ENCODE results near the gene GAS1.
A peak's percentile ranks its signal among the peaks of the same experiment; 100 is the strongest.

GAS1 gene, protein sequence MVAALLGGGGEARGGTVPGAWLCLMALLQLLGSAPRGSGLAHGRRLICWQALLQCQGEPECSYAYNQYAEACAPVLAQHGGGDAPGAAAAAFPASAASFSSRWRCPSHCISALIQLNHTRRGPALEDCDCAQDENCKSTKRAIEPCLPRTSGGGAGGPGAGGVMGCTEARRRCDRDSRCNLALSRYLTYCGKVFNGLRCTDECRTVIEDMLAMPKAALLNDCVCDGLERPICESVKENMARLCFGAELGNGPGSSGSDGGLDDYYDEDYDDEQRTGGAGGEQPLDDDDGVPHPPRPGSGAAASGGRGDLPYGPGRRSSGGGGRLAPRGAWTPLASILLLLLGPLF

DNA sequence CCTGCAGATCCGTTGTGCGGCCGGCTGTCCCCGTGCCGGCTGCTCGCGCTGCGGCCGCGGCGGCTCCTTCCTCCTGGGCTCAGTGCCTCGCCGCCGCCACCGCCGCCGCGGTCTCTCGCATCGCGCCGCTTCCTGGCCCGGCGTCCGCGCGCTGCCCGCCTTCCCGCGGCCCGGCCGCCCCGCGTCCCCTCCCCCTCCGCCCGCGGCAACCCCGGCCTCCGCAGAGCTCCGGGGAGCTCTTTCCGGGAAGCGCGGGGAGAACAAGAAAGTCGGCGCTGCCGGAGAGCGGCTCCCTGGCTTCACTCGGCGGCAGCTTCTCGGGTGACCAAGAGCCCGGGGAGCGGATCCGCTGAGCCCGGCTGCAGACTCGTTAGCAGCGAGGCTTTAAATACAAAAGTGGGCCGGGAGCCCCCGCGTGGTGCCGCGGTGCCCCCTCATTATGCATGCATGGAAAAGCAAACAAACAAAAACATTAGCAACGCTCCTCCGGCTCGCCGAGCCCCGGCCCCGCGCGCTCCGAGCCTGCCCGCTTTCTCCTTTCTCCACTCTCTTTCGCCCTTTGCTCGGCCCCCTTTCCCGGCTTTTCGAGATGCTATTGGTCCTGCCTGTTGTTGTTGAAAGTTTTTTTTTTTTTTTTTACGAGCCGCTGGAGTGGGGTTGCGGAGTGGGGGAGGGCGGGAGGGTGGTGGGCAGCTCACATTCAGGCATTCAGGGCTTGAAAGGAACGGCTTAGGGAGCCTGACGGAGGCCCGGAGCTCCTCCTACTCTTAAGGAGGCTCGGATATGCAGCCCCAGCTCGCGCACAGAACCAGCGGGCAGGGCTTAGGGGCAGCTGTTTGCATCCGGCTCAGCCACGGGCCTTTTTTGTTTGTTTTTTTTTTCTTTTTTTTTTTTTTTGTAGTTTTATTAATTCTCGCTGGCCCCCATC, at the start of gene GAS1:
GAS1 (minus strand) TSS at position 361 of the 928 bp plus-strand sequence. CDS start 727 bp downstream, outside the sequence.
- H3K4me1 ChIP-seq (ENCODE audit: control insufficient read depth, insufficient read depth, low read length), result peaks cover 26% of the 10 kb centered on the region
- no peaks in the 10 kb centered on the region for H3K9me3 ChIP-seq (ENCODE audit: control insufficient read depth, insufficient read depth, low read length)
- H3K4me3 ChIP-seq (ENCODE audit: low read depth, low read length), result peak within 1 kb of the TSS; percentile 71
- H3K9ac ChIP-seq (ENCODE audit: low read depth, low read length), result no peak within 1 kb of the TSS
- peaks cover 46% of the 10 kb centered on the region for H3K27me3 ChIP-seq (ENCODE audit: control insufficient read depth, insufficient read depth, low read length)
- no peaks in the 10 kb centered on the region for H3K36me3 ChIP-seq (ENCODE audit: control insufficient read depth, insufficient read depth, low read length)

DNA sequence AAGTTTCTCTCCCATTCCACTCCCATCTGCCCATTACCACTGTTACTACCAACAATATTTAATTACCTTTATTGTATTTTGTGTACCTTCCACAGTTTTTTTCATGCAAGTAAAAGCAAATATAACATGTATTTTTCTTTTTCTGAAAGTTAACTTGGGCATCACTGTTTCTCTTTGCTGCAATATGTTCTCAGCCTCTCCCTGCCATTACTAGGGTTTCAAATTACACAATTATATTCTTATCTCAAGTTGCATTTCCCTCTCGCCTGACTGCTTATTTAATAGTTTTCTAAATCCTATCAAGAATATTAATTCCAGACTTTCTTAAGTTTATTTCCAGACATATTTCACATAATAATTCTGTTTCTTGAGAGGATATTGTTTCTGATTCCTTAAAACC, 46.9 kb upstream of the GAS1 start:
- no peaks in the 10 kb centered on the region for H3K4me1 ChIP-seq (ENCODE audit: control insufficient read depth, insufficient read depth, low read length)
- H3K9me3 ChIP-seq (ENCODE audit: control insufficient read depth, insufficient read depth, low read length), result no peaks in the 10 kb centered on the region
- no peak overlapping the region for H3K9ac ChIP-seq (ENCODE audit: low read depth, low read length)
- H3K27me3 ChIP-seq (ENCODE audit: control insufficient read depth, insufficient read depth, low read length), result no peaks in the 10 kb centered on the region
- H3K36me3 ChIP-seq (ENCODE audit: control insufficient read depth, insufficient read depth, low read length), result no peaks in the 10 kb centered on the region
- no peak overlapping the region for H3K4me3 ChIP-seq (ENCODE audit: low read depth, low read length)

DNA sequence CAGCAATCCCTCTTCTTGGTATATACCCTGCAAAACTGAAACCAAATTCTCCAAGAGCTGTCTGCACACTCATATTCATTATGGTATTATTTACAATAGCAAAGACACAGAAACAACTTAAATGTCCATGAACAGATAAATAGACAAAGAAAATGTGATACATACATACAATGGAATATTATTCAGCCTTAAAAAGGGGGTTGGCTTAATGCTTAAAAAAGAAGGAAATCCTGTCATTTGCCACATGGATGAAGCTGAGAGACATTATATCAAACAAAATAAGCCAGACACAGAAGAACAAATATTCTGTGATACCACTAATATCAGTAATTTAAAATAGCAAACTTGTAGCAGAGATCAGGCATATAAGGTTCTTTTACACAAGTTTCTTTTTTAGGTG, 46.5 kb upstream of the GAS1 start:
- Histone ChIP-seq H3K4me1 (ENCODE audit: control insufficient read depth, insufficient read depth, low read length) (no peaks in the 10 kb centered on the region), H3K4me3 (ENCODE audit: low read depth, low read length) (no peak overlapping the region), H3K36me3 (ENCODE audit: control insufficient read depth, insufficient read depth, low read length) (no peaks in the 10 kb centered on the region), H3K9ac (ENCODE audit: low read depth, low read length) (no peak overlapping the region), H3K9me3 (ENCODE audit: control insufficient read depth, insufficient read depth, low read length) (no peaks in the 10 kb centered on the region), H3K27me3 (ENCODE audit: control insufficient read depth, insufficient read depth, low read length) (no peaks in the 10 kb centered on the region)

DNA sequence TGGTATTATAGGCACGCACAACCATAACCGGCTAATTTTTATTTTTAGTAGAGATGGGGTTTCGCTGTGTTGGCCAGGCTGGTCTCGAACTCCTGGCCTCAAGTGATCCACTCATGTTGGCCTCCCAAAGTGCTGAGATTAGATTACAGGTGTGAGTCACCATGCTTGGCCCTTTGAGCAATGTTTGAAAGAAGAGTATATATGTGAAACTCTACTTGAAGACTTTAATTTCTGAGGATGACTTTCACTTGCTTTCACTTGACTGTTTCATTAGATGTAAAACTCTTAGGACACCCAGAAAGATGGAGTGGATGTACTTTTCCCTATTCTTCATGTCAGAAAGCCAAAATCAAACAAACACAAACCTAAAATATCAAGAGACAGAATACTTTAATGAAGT, 43.8 kb upstream of the GAS1 start:
- no peaks in the 10 kb centered on the region for H3K36me3 ChIP-seq (ENCODE audit: control insufficient read depth, insufficient read depth, low read length)
- no peaks in the 10 kb centered on the region for H3K27me3 ChIP-seq (ENCODE audit: control insufficient read depth, insufficient read depth, low read length)
- no peak overlapping the region for H3K4me3 ChIP-seq (ENCODE audit: low read depth, low read length)
- no peaks in the 10 kb centered on the region for H3K4me1 ChIP-seq (ENCODE audit: control insufficient read depth, insufficient read depth, low read length)
- no peaks in the 10 kb centered on the region for H3K9me3 ChIP-seq (ENCODE audit: control insufficient read depth, insufficient read depth, low read length)
- H3K9ac ChIP-seq (ENCODE audit: low read depth, low read length), result no peak overlapping the region

DNA sequence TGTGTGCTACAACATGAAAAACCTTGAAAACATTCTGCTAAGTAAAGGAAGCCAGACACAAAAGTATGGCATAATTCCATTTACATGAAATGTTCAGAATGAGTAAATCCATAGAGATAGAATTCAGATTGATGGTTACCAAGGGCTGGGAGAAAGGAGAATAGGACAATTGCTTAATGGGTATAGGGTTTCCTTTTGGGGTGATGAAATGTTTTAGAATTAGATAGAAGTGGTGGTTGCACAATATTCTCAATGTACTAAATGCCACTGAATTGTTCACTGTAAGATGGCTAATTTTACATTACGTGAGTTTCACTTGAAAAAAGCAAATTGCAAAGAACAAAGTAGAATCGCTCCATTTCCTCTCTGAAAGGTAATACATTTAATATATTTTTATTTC, 43.0 kb upstream of the GAS1 start:
- Histone ChIP-seq H3K9me3 (ENCODE audit: control insufficient read depth, insufficient read depth, low read length) (no peaks in the 10 kb centered on the region), H3K27me3 (ENCODE audit: control insufficient read depth, insufficient read depth, low read length) (no peaks in the 10 kb centered on the region), H3K36me3 (ENCODE audit: control insufficient read depth, insufficient read depth, low read length) (no peaks in the 10 kb centered on the region), H3K4me3 (ENCODE audit: low read depth, low read length) (no peak overlapping the region), H3K9ac (ENCODE audit: low read depth, low read length) (no peak overlapping the region), H3K4me1 (ENCODE audit: control insufficient read depth, insufficient read depth, low read length) (no peaks in the 10 kb centered on the region)

DNA sequence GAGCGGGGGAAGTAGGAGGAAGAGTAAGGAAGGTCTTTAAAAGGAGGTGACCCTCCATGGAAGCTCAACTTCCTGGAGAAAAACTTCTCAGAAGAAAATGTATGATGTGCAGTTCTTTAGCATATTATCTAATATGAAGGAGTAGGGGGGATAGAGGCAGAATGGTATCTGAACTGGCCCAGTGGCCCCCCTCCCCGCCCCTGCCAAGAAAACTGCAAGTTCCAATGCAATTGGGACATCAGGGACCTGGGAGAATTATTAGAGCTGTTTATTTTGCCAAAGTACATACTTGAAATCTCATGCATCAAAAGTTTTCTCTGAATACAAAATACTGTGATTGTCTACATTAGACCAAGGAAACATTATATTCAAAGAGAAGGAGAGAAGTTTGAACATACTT, 40.6 kb upstream of the GAS1 start:
- H3K27me3 ChIP-seq (ENCODE audit: control insufficient read depth, insufficient read depth, low read length), result no peaks in the 10 kb centered on the region
- H3K9ac ChIP-seq (ENCODE audit: low read depth, low read length), result no peak overlapping the region
- no peaks in the 10 kb centered on the region for H3K4me1 ChIP-seq (ENCODE audit: control insufficient read depth, insufficient read depth, low read length)
- H3K4me3 ChIP-seq (ENCODE audit: low read depth, low read length), result no peak overlapping the region
- no peaks in the 10 kb centered on the region for H3K9me3 ChIP-seq (ENCODE audit: control insufficient read depth, insufficient read depth, low read length)
- no peaks in the 10 kb centered on the region for H3K36me3 ChIP-seq (ENCODE audit: control insufficient read depth, insufficient read depth, low read length)

DNA sequence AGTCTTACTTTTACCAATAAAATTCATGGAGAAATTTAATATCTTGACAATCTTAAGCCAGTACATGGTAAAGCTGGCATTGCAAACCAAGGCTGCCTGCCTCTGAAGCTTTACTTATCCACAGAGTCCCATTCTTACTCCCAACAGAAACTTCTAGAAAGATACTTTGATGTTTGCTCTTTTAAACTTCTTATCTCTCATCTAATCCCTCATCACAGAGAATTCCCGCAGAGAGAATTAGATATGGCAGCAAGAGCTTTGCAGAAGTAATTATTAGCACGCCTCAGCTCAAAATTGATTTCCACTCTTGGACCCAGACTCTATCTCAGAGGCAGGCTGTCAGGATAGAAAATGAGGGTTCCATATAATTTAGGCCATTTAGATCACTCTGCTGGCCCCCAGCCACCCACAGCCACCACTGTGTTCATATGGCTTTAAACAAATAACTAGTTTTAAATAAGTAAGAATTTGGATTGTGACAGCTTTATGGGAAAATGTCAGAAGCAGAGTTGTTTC, 37.9 kb upstream of the GAS1 start:
- Histone ChIP-seq H3K9me3 (ENCODE audit: control insufficient read depth, insufficient read depth, low read length) (no peaks in the 10 kb centered on the region), H3K4me1 (ENCODE audit: control insufficient read depth, insufficient read depth, low read length) (no peaks in the 10 kb centered on the region), H3K27me3 (ENCODE audit: control insufficient read depth, insufficient read depth, low read length) (no peaks in the 10 kb centered on the region), H3K4me3 (ENCODE audit: low read depth, low read length) (no peak overlapping the region), H3K36me3 (ENCODE audit: control insufficient read depth, insufficient read depth, low read length) (no peaks in the 10 kb centered on the region), H3K9ac (ENCODE audit: low read depth, low read length) (no peak overlapping the region)

DNA sequence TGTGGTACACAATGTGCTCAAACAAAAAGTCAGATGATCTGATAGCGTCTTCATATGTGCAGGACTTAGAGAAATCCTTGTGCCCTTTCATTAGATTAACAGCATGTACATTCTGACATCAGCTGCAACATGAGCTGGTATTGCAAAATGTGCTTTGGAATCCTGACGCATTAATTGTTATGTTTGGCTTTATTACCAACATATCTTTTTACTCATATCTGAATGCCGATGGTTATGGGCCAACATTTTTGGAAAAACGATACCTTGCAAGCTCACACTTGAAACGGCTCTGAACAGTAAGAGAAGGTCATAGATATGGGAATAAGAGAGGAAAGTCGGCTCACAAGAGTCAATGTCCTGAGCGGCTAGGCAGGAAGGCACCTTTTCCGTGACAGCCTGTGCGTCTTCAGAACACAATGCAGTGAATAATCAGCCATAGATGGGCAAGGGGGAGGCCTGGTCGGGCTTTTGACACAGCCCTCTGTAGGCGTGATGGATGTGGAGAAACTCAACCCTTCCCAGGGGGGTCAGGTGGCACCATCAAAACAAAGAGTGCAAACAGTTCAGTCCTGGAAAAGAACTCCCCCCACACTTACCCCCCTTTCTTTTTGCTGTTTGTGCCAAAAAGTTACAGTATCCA, 36.4 kb upstream of the GAS1 start:
- Histone ChIP-seq H3K9me3 (ENCODE audit: control insufficient read depth, insufficient read depth, low read length) (no peaks in the 10 kb centered on the region), H3K36me3 (ENCODE audit: control insufficient read depth, insufficient read depth, low read length) (no peaks in the 10 kb centered on the region), H3K9ac (ENCODE audit: low read depth, low read length) (no peak overlapping the region), H3K4me1 (ENCODE audit: control insufficient read depth, insufficient read depth, low read length) (no peaks in the 10 kb centered on the region), H3K4me3 (ENCODE audit: low read depth, low read length) (no peak overlapping the region), H3K27me3 (ENCODE audit: control insufficient read depth, insufficient read depth, low read length) (no peaks in the 10 kb centered on the region)

DNA sequence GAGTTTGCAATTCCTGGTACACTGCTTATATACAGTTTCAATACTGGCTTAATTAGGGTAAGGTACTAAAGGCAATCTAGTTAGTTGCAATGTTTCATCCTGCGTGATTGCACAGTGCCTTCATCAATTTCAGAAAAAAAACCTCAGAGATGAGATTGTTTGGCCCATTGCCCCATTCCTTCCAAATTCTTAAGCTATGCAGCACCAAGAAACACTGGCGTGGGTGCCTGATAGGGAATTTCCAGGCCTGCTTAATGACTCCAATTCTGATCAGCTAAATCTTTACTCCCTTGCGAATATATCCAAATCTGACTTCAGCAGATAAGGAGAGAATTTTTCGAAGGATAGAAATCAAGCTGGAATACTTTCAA, 35.9 kb upstream of the GAS1 start:
- Histone ChIP-seq H3K9me3 (ENCODE audit: control insufficient read depth, insufficient read depth, low read length) (no peaks in the 10 kb centered on the region), H3K9ac (ENCODE audit: low read depth, low read length) (no peak overlapping the region), H3K36me3 (ENCODE audit: control insufficient read depth, insufficient read depth, low read length) (no peaks in the 10 kb centered on the region), H3K4me1 (ENCODE audit: control insufficient read depth, insufficient read depth, low read length) (no peaks in the 10 kb centered on the region), H3K4me3 (ENCODE audit: low read depth, low read length) (no peak overlapping the region), H3K27me3 (ENCODE audit: control insufficient read depth, insufficient read depth, low read length) (no peaks in the 10 kb centered on the region)

DNA sequence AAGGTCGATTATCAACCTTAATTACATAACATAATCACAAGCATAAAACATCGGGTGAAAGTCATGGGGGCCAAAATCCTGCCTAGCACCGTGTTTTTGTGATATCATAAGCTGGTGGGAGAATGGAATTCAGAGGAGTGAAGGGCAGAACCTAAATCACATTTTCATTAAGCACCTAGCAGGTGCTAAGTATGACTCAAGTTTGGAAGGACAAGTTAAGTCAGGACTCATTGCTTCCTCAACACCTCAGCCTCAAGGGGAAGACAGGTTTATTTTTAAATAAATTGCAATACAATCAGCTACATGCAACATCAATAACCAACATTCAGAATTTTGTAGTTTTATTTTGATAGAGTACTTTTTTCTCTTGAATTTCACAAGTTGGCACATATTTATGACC, 33.5 kb upstream of the GAS1 start:
- no peak overlapping the region for H3K9ac ChIP-seq (ENCODE audit: low read depth, low read length)
- no peaks in the 10 kb centered on the region for H3K9me3 ChIP-seq (ENCODE audit: control insufficient read depth, insufficient read depth, low read length)
- H3K27me3 ChIP-seq (ENCODE audit: control insufficient read depth, insufficient read depth, low read length), result no peaks in the 10 kb centered on the region
- H3K4me3 ChIP-seq (ENCODE audit: low read depth, low read length), result no peak overlapping the region
- no peaks in the 10 kb centered on the region for H3K36me3 ChIP-seq (ENCODE audit: control insufficient read depth, insufficient read depth, low read length)
- no peaks in the 10 kb centered on the region for H3K4me1 ChIP-seq (ENCODE audit: control insufficient read depth, insufficient read depth, low read length)

DNA sequence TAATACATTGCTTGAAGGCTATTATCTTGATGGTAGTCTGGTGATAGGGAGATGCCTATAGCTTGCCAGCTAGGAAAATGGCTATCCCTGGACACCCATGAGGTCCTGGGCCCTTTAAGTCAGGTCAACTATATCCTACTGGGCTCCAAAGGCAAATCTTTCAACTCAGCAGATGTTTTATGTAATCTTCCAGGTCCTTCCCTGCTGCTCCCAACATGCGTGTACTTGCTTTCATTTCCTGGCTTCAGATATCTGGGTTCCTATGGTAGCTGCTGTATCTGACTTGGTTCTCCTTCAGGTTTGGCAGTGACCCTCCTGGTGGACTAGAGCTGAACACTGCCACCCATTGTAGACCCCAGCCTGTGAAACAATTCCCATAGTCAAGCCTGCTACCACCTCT, 32.4 kb upstream of the GAS1 start:
- H3K4me1 ChIP-seq (ENCODE audit: control insufficient read depth, insufficient read depth, low read length), result no peaks in the 10 kb centered on the region
- no peak overlapping the region for H3K9ac ChIP-seq (ENCODE audit: low read depth, low read length)
- no peaks in the 10 kb centered on the region for H3K9me3 ChIP-seq (ENCODE audit: control insufficient read depth, insufficient read depth, low read length)
- no peak overlapping the region for H3K4me3 ChIP-seq (ENCODE audit: low read depth, low read length)
- no peaks in the 10 kb centered on the region for H3K27me3 ChIP-seq (ENCODE audit: control insufficient read depth, insufficient read depth, low read length)
- no peaks in the 10 kb centered on the region for H3K36me3 ChIP-seq (ENCODE audit: control insufficient read depth, insufficient read depth, low read length)
